OCI-LY7 (cell line): ENCODE measurements around the gene DNAI1.

Experiments used
- EZH2phosphoT487 ChIP-seq: fragments of 200-600 bp; sonication (generic); IDR thresholded peaks from 2 replicates; pipeline ENCODE4 v1.6.1; 2018; ENCODE audit warnings: low read depth, borderline replicate concordance, mild to moderate bottlenecking, mixed run types, antibody characterized with exemption, low read length, moderate library complexity, mixed read lengths
- TF ChIP-seq, protein P1 (sequence below): fragments of 200-600 bp; sonication (generic); conservative IDR thresholded peaks from 2 replicates; pipeline ENCODE4 v1.5.1; 2014; ENCODE audit warnings: mild to moderate bottlenecking, antibody characterized with exemption, low read length, moderate library complexity, mixed read lengths

DNA sequence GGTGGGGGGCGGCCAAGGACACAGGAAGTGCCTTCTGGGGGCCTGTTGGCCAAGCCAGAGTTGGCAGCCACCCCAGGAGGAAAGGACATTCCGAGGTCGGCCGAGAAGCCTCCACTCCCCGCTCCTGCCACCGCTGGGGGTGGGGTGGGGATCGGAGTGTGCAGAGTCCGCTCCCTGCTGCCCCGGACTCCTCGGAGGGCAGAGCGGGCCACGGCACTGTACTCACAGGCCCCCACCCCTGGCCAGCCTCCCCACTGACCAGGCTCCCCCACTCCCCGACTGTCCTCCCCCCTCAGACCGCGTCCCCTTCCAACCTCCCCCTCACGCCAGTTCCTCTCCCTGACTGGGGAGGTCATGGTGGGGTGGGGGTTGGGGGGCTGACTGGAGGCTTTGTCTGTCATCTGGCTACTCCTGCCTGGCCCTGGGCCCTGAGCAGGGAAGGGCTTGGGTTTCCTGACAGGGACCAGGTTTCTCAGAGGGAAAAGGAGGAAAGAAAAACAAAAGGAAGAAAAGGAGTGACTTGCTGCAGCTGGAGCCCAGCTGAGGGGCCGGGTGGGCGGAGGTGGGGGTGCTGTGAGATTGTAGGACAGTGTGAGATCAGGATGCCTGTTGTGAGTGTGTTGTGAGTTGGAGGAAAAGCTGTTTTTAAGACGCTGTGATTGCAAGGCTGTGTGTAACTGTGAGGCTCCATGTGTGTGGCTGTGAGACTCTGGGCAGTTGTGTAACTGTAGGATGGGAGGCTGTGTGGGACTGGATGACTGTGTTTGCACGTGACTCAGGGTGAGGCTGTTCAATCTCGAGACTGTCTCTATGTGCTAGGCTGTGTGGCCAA is 101.2 kb downstream of the DNAI1 start:
- TF ChIP-seq, protein P1, sequence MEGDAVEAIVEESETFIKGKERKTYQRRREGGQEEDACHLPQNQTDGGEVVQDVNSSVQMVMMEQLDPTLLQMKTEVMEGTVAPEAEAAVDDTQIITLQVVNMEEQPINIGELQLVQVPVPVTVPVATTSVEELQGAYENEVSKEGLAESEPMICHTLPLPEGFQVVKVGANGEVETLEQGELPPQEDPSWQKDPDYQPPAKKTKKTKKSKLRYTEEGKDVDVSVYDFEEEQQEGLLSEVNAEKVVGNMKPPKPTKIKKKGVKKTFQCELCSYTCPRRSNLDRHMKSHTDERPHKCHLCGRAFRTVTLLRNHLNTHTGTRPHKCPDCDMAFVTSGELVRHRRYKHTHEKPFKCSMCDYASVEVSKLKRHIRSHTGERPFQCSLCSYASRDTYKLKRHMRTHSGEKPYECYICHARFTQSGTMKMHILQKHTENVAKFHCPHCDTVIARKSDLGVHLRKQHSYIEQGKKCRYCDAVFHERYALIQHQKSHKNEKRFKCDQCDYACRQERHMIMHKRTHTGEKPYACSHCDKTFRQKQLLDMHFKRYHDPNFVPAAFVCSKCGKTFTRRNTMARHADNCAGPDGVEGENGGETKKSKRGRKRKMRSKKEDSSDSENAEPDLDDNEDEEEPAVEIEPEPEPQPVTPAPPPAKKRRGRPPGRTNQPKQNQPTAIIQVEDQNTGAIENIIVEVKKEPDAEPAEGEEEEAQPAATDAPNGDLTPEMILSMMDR: no peak
- TF ChIP-seq EZH2phosphoT487: no peak
